HepG2 (cell line): Measurements from ENCODE around the gene NCKAP1.
"Not testable (repeated sequence)": the region's sequence is repeated elsewhere in the genome, so short reads cannot be mapped to it uniquely, and the experiment has no call there.

ENCODE experiments used
- ARHGAP35 ChIP-seq: sonication (generic); formaldehyde crosslinking; IDR thresholded peaks from 2 replicates; pipeline ENCODE4 v1.9.0; 2022; ENCODE audit warnings: mild to moderate bottlenecking, inconsistent platforms, moderate library complexity, missing genetic modification reagents, borderline replicate concordance
- GTF2F1 ChIP-seq: fragments of 150-350 bp; IDR thresholded peaks from 2 replicates; pipeline ENCODE4 v1.6.1; 2014; ENCODE audit warnings: low read length
- MEIS2 ChIP-seq: sonication (generic); formaldehyde crosslinking; IDR thresholded peaks from 2 replicates; pipeline ENCODE4 v1.9.0; 2021; ENCODE audit warnings: mild to moderate bottlenecking, missing genetic modification reagents
- NFRKB ChIP-seq: fragments of 450-650 bp; IDR thresholded peaks from 2 replicates; pipeline ENCODE4 v1.6.1; 2017
- POLR2A ChIP-seq, 2 experiments: IDR thresholded peaks; 2 replicates each; pipeline ENCODE4 v1.6.1; 2011; ENCODE audit warnings: low read depth in 2 of 2, low read length in 2 of 2, mild to moderate bottlenecking in 1 of 2, moderate library complexity in 1 of 2; ENCODE audit not compliant: insufficient read depth in 1 of 2
- RAD51 ChIP-seq: fragments of 450-650 bp; IDR thresholded peaks from 2 replicates; pipeline ENCODE4 v1.6.1; 2016; ENCODE audit warnings: borderline replicate concordance
- ZBTB4 ChIP-seq: sonication (generic); formaldehyde crosslinking; IDR thresholded peaks from 2 replicates; pipeline ENCODE4 v1.4.0; 2020; ENCODE audit warnings: missing genetic modification reagents, mild to moderate bottlenecking, borderline replicate concordance
- ZNF17 ChIP-seq: sonication (generic); formaldehyde crosslinking; IDR thresholded peaks from 2 replicates; pipeline ENCODE4 v1.5.0; 2020; ENCODE audit warnings: mild to moderate bottlenecking, missing genetic modification reagents
- ZNF292 ChIP-seq: sonication (generic); formaldehyde crosslinking; IDR thresholded peaks from 2 replicates; pipeline ENCODE4 v1.8.1; 2022; ENCODE audit warnings: mild to moderate bottlenecking, low read depth, missing genetic modification reagents, borderline replicate concordance
- ZNF33B ChIP-seq: sonication (generic); formaldehyde crosslinking; IDR thresholded peaks from 2 replicates; pipeline ENCODE4 v1.5.1; 2020; ENCODE audit warnings: mild to moderate bottlenecking, missing genetic modification reagents
- ZNF749 ChIP-seq: sonication (generic); formaldehyde crosslinking; IDR thresholded peaks from 2 replicates; pipeline ENCODE4 v1.8.0; 2022; ENCODE audit warnings: mild to moderate bottlenecking, missing genetic modification reagents, moderate library complexity, borderline replicate concordance
- TF ChIP-seq, protein P1 (sequence below): sonication (generic); formaldehyde crosslinking; IDR thresholded peaks from 2 replicates; pipeline ENCODE4 v1.4.0; 2020; ENCODE audit warnings: low read depth, mild to moderate bottlenecking, missing genetic modification reagents
- TF ChIP-seq, protein P2 (sequence below): sonication (generic); formaldehyde crosslinking; IDR thresholded peaks from 2 replicates; pipeline ENCODE4 v1.4.0; 2020; ENCODE audit warnings: missing genetic modification reagents
- TF ChIP-seq, protein P3 (sequence below): sonication (generic); formaldehyde crosslinking; IDR thresholded peaks from 2 replicates; pipeline ENCODE4 v1.5.0; 2020; ENCODE audit warnings: mild to moderate bottlenecking, missing genetic modification reagents, moderate library complexity

DNA sequence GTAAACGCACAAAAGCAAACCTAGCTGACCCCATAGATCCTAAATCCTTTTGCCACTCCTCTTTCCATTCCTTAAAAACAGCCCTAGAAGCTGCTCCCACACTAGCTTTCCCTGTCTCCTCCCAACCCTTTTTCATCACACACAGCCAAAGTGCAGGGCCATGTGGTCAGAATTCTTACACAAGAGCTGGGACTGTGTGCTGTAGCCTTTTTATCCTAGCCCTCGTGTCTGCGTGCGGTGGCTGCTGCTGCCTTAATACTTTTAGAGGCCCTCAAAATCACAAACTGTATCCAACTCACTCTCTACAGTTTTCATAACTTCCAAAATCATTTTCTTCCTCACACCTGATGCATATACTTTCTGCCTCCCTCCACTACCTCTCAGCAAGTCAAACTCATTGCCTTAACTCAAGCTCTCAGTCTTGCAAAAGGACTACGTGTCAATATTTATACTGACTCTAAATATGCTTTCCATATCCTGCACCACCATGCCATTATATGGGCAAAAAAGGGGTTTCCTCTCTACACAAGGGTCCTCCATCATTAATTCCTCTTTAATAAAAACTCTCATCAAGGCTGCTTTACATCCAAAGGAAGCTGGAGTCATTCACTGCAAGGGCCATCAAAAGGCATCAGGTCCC lies 9.3 kb upstream of the NCKAP1 start:
- TF ChIP-seq ZNF17; ZBTB4; RAD51; ZNF292; POLR2A (IDR thresholded peaks at IDR 0.05; ENCODE audit: insufficient read depth in 1 of 2, low read depth in 2 of 2, low read length in 2 of 2); ZNF33B (CRISPR knock-in tag); MEIS2 (CRISPR knock-in tag); ZNF749 (CRISPR knock-in tag); ARHGAP35; NFRKB; GTF2F1: not testable (repeated sequence)
- TF ChIP-seq, protein P1, sequence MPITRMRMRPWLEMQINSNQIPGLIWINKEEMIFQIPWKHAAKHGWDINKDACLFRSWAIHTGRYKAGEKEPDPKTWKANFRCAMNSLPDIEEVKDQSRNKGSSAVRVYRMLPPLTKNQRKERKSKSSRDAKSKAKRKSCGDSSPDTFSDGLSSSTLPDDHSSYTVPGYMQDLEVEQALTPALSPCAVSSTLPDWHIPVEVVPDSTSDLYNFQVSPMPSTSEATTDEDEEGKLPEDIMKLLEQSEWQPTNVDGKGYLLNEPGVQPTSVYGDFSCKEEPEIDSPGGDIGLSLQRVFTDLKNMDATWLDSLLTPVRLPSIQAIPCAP (CRISPR knock-in tag): not testable (repeated sequence)
- TF ChIP-seq, protein P2, sequence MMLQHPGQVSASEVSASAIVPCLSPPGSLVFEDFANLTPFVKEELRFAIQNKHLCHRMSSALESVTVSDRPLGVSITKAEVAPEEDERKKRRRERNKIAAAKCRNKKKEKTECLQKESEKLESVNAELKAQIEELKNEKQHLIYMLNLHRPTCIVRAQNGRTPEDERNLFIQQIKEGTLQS (CRISPR knock-in tag): not testable (repeated sequence)
- TF ChIP-seq, protein P3, sequence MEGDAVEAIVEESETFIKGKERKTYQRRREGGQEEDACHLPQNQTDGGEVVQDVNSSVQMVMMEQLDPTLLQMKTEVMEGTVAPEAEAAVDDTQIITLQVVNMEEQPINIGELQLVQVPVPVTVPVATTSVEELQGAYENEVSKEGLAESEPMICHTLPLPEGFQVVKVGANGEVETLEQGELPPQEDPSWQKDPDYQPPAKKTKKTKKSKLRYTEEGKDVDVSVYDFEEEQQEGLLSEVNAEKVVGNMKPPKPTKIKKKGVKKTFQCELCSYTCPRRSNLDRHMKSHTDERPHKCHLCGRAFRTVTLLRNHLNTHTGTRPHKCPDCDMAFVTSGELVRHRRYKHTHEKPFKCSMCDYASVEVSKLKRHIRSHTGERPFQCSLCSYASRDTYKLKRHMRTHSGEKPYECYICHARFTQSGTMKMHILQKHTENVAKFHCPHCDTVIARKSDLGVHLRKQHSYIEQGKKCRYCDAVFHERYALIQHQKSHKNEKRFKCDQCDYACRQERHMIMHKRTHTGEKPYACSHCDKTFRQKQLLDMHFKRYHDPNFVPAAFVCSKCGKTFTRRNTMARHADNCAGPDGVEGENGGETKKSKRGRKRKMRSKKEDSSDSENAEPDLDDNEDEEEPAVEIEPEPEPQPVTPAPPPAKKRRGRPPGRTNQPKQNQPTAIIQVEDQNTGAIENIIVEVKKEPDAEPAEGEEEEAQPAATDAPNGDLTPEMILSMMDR (CRISPR knock-in tag): not testable (repeated sequence)
